Tibial nerve (tissue), 3 donors: Measurements from ENCODE around the gene P3R3URF.

ENCODE experiments used
- CTCF ChIP-seq, 5 experiments: fragments of 200-600 bp in 3 of 5; fragments of 450-650 bp in 2 of 5; sonication (generic) in 3 of 5; IDR thresholded peaks; one replicate each; pipeline ENCODE4 v1.5.1; 2016 to 2019; ENCODE audit warnings: antibody characterized with exemption in 5 of 5, mild to moderate bottlenecking in 3 of 5, moderate library complexity in 2 of 5
- POLR2A ChIP-seq, 2 donors: fragments of 450-650 bp; IDR thresholded peaks; one replicate each; pipeline ENCODE4 v1.6.1; 2017; ENCODE audit warnings: antibody characterized with exemption in 2 of 2, mild to moderate bottlenecking in 2 of 2, moderate library complexity in 2 of 2

GRCh38 chr1:46148318-46148717 lies 28.0 kb downstream of the P3R3URF start:
- TF ChIP-seq POLR2A (IDR thresholded peaks at IDR 0.05) (no peak), CTCF (IDR thresholded peaks at IDR 0.05) (no peak)
